Stimulated activated CD8-positive, alpha-beta memory T cell treated with anti-CD3 and anti-CD28 coated beads, Interleukin-15, amount 100 ng/mL, for 4 hours (primary cell): ENCODE results near the gene MMP27.

ENCODE experiments used
- DNase-seq, 2 donors: peaks; one replicate each; pipeline ENCODE4 v3.0.0-alpha.2; 2020; ENCODE audit warnings: low read depth in 2 of 2

The MMP27 gene

GRCh38 chr11:102703826-102704493 lies 1.6 kb downstream of the MMP27 start:
- DNase-seq, result no peak

GRCh38 chr11:102695201-102695600 lies 10.4 kb downstream of the MMP27 start:
- no peak for DNase-seq

GRCh38 chr11:102685754-102686153 lies 19.8 kb downstream of the MMP27 start:
- DNase-seq, result no peak

GRCh38 chr11:102685338-102685737 lies 20.2 kb downstream of the MMP27 start:
- no peak for DNase-seq

GRCh38 chr11:102683277-102683676 lies 22.3 kb downstream of the MMP27 start:
- DNase-seq, result no peak

- no peak for DNase-seq
Measured at GRCh38 chr11:102680945-102681344, 24.6 kb downstream of the MMP27 start.

- no peak for DNase-seq
Measured at GRCh38 chr11:102678022-102678421, 27.5 kb downstream of the MMP27 start.

- no peak for DNase-seq
Measured at GRCh38 chr11:102676084-102676483, 29.5 kb downstream of the MMP27 start.

- DNase-seq, result no peak
Measured at GRCh38 chr11:102669664-102670063, 35.9 kb downstream of the MMP27 start.

GRCh38 chr11:102666331-102666957 lies 39.1 kb downstream of the MMP27 start:
- DNase-seq, result no peak

GRCh38 chr11:102664001-102664752 lies 41.4 kb downstream of the MMP27 start:
- no peak for DNase-seq

GRCh38 chr11:102662607-102663006 lies 43.0 kb downstream of the MMP27 start:
- no peak for DNase-seq

- DNase-seq, result no peak
Measured at GRCh38 chr11:102661040-102661439, 44.5 kb downstream of the MMP27 start.

- no peak for DNase-seq
Measured at GRCh38 chr11:102656528-102656927, 49.0 kb downstream of the MMP27 start.

GRCh38 chr11:102655547-102655946 lies 50.0 kb downstream of the MMP27 start:
- no peak for DNase-seq

GRCh38 chr11:102654761-102655160 lies 50.8 kb downstream of the MMP27 start:
- DNase-seq, result no peak

GRCh38 chr11:102653744-102654291 lies 51.8 kb downstream of the MMP27 start:
- no peak for DNase-seq

- no peak for DNase-seq
Measured at GRCh38 chr11:102647430-102647829, 58.1 kb downstream of the MMP27 start.

GRCh38 chr11:102643941-102644340 lies 61.6 kb downstream of the MMP27 start:
- no peak for DNase-seq
